SH-SY5Y (cell line): ENCODE measurements around the gene AHCTF1.

ENCODE experiments used
- GATA2 ChIP-seq: IDR thresholded peaks from 2 replicates; pipeline ENCODE4 v1.6.1; 2011; ENCODE audit warnings: mild to moderate bottlenecking, low read depth, low read length
- GATA3 ChIP-seq: IDR thresholded peaks from 2 replicates; pipeline ENCODE4 v1.6.1; 2011; ENCODE audit warnings: low read depth, mild to moderate bottlenecking, low read length, moderate library complexity

DNA sequence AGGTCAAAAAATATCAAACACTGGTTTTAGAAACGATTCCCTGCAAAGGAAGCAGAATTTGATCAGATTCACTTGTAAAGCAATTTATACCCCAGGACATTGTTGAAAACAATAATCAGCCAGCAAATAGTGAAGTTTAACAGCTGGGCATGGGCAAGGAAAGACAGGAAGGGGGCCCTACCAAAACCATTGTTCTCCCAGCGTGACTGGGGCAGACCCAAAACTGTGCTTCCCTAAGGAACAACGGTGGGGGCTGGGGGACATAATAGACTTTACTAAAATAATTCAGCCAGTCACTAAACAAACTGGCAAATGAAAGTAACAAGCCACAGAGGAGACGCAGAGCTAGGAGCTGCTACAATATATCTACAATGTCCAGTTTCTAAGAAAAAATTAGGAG is 100.2 kb downstream of the AHCTF1 start:
- TF ChIP-seq GATA2 (no peak), GATA3 (no peak)
